ENCODE measurements around the gene CTNND2. TPM values are rescaled to one million over a fixed set of nuclear protein-coding genes. Genes with fewer than 3 reads are reported as not detected.

CTNND2 gene
- total RNA-seq, 1 experiment from 2014 or later = 7.0 TPM

DNA sequence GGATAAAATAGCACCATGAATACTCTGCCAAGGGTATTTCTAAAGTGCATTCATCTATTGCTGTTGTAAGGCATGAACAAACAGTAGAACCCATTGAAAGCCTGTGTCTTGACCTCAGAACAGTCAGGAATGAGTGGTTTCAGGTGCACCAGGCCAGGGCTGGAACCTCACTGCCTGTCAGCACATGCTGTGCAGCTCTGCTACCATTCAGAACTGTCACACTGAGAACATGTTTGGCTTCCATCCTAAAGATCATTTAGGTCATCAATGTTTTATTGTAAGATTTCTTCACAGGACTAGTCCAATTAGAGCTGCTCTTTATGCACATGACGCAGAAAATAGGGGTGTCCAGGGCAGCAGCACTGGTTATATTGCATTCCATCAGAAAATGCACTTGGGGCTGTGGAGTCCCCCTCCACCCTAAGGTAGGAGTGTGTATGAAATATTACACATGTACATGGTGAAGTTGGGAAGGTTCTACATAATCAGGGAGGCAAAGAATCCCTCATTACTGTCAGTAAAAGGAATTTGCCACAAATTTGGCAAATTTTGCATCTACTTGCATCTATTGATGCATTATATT lies 408.0 kb downstream of the CTNND2 start:
- Histone ChIP-seq H2BK15ac (ENCODE audit: low read depth, low read length) (no peak overlapping the region), H3K4me1 (ENCODE audit: insufficient read depth, low read length) (no peaks in the 10 kb centered on the region), H4K20me1 (ENCODE audit: control insufficient read depth, insufficient read depth, insufficient read length) (no peaks in the 10 kb centered on the region), H3K27me3 (ENCODE audit: insufficient read depth, low read length) (no peaks in the 10 kb centered on the region), H3K9ac (ENCODE audit: extremely low read depth, insufficient read length, low read length) (no peak overlapping the region), H3K27ac (ENCODE audit: insufficient read length, low read depth, low read length) (no peak overlapping the region), H3K23ac (ENCODE audit: insufficient read length, low read depth, low read length) (no peak overlapping the region), H3K79me2 (ENCODE audit: insufficient read depth, low read length) (no peaks in the 10 kb centered on the region), H2AK5ac (ENCODE audit: insufficient read length, low read length) (no peak overlapping the region), H4K5ac (ENCODE audit: insufficient read length, low read depth, low read length) (no peak overlapping the region), H3K14ac (ENCODE audit: insufficient read depth, low read length) (no peak overlapping the region; the same call in 1 of the 2 replicates), H2BK20ac (ENCODE audit: low read depth, low read length, poor library complexity, severe bottlenecking) (no peak overlapping the region), H3K79me1 (ENCODE audit: insufficient read depth, low read depth, low read length, poor library complexity, severe bottlenecking) (no peaks in the 10 kb centered on the region), H3T11ph (ENCODE audit: low read length) (no peak overlapping the region), H2AFZ (ENCODE audit: low read length) (no peak overlapping the region), H2BK5ac (ENCODE audit: insufficient read length, low read length) (no peak overlapping the region), H3K23me2 (ENCODE audit: insufficient read length, low read depth, low read length, poor library complexity, severe bottlenecking) (no peaks in the 10 kb centered on the region), H3K18ac (ENCODE audit: insufficient read length, low read depth, low read length) (no peak overlapping the region), H4K91ac (ENCODE audit: insufficient read length, low read depth, low read length) (no peak overlapping the region), H3K4ac (ENCODE audit: low read depth, low read length) (no peak overlapping the region), H3K9me3 (ENCODE audit: control insufficient read depth, low read depth, low read length) (no peaks in the 10 kb centered on the region), H3K4me2 (ENCODE audit: insufficient read depth, insufficient read length, low read length) (no peak overlapping the region), H4K8ac (replicated peaks; ENCODE audit: insufficient read length, low read depth, low read length) (no peak overlapping the region), H2BK12ac (ENCODE audit: insufficient read length, low read depth, low read length) (no peak overlapping the region), H3K56ac (ENCODE audit: insufficient read length, low read depth, low read length) (no peak overlapping the region), H2BK120ac (ENCODE audit: low read depth, low read length, poor library complexity, severe bottlenecking) (no peak overlapping the region)
- Mint-ChIP-seq H3K4me3 (no peak overlapping the region), H3K9me3 (no peaks in the 10 kb centered on the region), H3K4me1 (peaks cover 0 to 2% of the 10 kb centered on the region in 2 experiments; a peak in 2 of 4 replicates), H3K36me3 (ENCODE audit: insufficient read depth in 1 of 3, low read depth in 3 of 3) (no peaks in the 10 kb centered on the region), H3K27me3 (ENCODE audit: low read depth) (no peaks in the 10 kb centered on the region), H3K27ac (no peak overlapping the region; a peak in 1 of 7 replicates)
- no peak for DNase-seq
- TF ChIP-seq, protein P1, sequence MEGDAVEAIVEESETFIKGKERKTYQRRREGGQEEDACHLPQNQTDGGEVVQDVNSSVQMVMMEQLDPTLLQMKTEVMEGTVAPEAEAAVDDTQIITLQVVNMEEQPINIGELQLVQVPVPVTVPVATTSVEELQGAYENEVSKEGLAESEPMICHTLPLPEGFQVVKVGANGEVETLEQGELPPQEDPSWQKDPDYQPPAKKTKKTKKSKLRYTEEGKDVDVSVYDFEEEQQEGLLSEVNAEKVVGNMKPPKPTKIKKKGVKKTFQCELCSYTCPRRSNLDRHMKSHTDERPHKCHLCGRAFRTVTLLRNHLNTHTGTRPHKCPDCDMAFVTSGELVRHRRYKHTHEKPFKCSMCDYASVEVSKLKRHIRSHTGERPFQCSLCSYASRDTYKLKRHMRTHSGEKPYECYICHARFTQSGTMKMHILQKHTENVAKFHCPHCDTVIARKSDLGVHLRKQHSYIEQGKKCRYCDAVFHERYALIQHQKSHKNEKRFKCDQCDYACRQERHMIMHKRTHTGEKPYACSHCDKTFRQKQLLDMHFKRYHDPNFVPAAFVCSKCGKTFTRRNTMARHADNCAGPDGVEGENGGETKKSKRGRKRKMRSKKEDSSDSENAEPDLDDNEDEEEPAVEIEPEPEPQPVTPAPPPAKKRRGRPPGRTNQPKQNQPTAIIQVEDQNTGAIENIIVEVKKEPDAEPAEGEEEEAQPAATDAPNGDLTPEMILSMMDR (conservative IDR thresholded peaks at IDR 0.05) = no peak
- no CpG with 5 or more reads among the region's 1 CpG for WGBS (ENCODE audit: extremely low coverage, insufficient read length, low lambda C conversion rate)
